Ecto neural progenitor cell (in vitro differentiated cells): ENCODE measurements around the gene RSAD2.
"Not testable (repeated sequence)": the region's sequence is repeated elsewhere in the genome, so short reads cannot be mapped to it uniquely, and the experiment has no call there.

ENCODE experiments used
- DNase-seq: peaks from one replicate; pipeline ENCODE4 v3.0.0-alpha.2; 2018; ENCODE audit warnings: low spot score

Gene RSAD2, protein sequence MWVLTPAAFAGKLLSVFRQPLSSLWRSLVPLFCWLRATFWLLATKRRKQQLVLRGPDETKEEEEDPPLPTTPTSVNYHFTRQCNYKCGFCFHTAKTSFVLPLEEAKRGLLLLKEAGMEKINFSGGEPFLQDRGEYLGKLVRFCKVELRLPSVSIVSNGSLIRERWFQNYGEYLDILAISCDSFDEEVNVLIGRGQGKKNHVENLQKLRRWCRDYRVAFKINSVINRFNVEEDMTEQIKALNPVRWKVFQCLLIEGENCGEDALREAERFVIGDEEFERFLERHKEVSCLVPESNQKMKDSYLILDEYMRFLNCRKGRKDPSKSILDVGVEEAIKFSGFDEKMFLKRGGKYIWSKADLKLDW

DNA sequence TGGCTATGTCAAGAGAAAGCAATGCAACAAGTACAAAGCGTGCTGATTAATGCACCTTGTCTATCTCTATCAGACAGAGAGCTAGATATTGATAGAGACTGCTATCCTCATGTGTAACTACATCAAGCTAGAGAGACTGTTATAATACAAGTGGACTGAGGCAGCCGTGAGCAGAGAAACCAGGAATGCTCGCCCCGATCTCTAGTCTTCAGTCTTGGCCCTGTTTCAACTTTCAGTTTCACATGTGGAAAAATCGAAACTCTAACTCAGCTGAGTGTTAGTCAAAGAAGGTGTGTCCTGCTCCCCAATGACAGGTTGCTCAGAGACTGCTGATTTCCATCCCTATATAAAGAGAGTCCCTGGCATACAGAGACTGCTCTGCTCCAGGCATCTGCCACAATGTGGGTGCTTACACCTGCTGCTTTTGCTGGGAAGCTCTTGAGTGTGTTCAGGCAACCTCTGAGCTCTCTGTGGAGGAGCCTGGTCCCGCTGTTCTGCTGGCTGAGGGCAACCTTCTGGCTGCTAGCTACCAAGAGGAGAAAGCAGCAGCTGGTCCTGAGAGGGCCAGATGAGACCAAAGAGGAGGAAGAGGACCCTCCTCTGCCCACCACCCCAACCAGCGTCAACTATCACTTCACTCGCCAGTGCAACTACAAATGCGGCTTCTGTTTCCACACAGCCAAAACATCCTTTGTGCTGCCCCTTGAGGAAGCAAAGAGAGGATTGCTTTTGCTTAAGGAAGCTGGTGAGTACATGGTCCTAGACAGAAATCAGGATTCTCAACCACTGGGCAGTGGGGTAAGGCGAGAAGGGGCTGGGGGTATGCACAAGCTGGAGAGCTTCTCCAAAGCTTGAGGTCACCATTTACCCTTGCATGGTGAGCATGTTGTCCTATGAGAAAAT is at the start of gene RSAD2:
Gene RSAD2, plus strand, starts transcription at position 376 of the 903 bp plus-strand sequence. Its CDS starts 24 bp downstream, at position 400.
- no peak for DNase-seq

DNA sequence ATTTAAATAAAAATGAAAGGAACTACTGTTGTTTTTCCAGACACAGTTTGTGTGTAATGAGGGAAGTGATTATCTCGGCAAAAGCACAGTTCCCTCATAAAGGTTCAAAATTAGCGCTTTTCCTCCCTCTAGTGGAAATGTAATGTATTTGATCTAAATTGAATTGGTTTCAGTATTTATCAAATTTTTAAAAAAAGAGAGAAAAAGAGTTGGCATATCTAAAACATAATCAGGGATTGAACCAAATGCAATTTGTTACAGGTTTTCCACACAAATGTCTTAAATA is 49.3 kb upstream of the RSAD2 start:
- no peak for DNase-seq

GRCh38 chr2:6831229-6831628 is 46.3 kb upstream of the RSAD2 start:
- DNase-seq, result no peak

DNA sequence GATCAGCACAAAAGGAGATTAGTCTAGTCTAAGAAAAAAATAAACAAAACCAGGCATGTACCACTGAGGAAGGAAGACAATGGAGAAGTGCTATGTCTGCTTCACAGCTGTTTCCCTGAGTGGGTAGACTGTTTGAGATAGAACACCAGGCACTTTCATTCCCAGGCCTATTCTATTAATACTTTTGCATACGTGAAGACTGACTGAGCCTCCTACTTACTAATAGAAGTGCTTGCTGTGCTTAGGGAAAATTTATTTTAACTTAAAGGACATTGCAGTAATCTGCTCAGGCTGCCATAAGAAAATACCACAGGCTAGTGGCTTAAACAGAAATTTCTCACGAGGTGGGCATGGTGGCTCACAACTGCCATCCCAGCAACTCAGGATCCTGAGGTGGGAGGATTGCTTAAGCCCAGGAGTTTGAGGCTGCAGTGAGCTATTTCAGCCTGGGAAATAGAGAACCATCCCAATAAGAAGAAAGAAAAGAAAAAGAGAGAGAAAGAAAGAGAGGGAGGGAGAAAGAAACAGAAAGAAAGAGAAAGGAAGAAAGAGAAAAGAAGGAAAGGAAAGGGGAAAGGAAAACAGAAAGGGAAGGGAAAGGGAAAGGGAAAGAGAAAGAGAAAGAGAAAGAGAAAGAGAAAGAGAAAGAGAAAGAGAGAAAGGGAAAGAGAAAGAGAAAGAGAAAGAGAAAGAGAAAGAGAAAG is 44.8 kb upstream of the RSAD2 start:
- DNase-seq, result no peak

- DNase-seq, result no peak
Observed at GRCh38 chr2:6833300-6833604, 44.3 kb upstream of the RSAD2 start.

GRCh38 chr2:6834163-6834562 is 43.4 kb upstream of the RSAD2 start:
- no peak for DNase-seq

- DNase-seq, result no peak
Observed at GRCh38 chr2:6835467-6835866, 42.1 kb upstream of the RSAD2 start.

GRCh38 chr2:6838673-6839319 is 38.8 kb upstream of the RSAD2 start:
- DNase-seq, result no peak

DNA sequence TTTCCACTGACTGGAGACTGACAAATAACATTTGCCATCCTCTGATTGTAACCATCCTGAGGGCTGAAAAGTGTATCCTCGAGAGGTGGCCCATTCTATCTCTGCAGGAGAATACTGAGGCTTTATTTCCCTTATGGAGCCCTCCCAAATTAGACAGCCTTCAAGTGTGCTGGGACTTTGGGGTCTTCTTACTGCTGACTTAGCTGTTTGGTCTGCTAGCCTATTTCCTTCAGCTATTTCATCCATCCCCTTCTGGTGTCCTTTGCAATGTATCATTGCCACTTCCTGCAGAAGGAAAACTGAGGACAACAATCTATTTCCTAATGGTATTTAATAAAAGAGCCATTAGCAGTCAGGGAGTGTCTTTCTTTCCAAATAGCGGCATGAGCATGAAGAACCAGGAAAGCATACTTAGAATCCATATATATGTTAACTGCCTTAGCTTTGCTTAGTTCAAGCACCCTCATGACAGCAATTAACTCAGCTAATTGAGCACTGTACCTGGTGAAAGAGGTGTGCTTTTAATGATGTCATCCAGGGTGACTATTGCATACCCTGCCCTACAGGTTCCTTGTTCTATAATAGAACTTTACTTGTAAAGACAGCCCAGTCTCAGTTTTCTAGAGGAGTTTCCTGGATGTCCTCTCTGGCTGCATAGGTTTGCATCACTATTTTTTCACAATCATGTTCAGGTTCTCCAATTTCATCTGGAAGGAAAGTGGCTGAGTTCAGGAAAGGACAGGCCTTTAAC is 35.9 kb upstream of the RSAD2 start:
- DNase-seq, result no peak

DNA sequence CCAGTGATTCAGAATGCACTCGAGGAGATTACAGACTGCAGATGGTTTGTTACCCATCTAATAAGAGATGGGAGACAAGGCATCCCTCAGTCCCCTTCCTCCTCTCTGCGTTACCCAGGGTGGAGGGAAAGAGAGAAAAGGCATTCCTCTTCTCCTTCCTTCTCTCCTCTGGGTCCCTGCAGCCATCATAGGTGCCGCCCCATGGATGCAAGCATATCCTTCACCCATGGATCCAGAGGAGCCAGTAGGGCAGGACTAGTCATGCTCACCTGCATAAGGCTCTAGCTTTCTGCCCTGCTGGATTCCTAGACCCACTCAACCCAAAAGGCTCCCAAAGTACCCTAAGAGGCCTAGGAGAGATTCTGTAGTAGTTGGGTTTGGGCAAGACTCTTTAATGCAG is 32.3 kb upstream of the RSAD2 start:
- DNase-seq, result no peak

- no peak for DNase-seq
Observed at GRCh38 chr2:6845903-6846302, 31.7 kb upstream of the RSAD2 start.

GRCh38 chr2:6846540-6846939 is 31.0 kb upstream of the RSAD2 start:
- DNase-seq, result no peak

DNA sequence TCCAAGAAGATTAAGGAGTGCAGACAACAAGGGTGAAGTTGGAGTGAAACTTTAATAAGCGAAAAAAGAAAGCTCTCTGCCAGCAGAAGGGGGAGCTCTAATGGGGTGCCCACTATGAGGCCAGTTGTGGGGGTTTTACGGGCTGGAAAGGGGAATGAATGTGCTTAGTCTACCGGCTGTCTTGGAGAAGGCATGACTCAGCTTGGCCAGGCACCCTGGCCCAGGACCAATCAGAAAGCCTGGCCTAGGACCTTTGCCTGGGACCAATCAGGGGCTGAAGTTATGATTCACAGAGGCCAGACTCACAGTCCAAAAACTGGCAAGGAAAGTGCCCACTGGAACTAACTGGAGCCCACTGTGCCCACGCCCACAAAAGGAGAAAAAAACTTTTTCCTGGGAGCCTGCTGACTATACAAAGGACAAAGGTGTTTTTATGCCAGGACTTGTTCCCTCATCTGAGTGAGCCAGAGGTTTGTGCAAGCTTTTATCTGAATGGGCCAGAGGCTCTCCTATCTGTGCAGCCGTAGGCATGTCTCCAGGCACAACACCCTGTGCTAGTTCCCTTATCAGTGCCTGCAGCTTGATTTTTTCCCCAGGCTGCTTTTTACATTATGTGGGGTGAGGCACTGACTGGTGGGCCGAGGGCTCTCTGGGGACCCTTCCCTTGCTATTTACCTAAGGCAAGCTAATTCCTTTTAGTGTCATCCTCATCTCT is 30.5 kb upstream of the RSAD2 start:
- DNase-seq, result no peak

DNA sequence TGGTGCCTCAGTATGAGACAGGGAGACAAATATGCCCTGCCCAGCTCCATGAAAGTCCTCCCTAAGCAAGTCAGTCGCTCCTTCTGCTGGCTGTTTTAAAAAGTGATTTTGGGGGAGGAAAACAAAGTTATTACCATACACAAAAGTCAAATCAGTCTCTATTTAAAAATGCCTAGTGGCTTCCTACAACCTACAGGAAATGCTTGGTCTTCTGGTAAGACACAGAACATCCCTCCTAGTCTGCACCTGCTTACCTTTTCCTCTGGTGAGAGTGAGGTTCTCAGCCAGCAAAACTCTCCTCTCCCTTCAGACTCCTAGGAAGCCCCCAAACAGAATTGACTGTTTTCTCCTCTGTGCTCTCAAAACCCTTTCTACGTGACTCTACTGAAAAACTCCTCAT is 25.4 kb upstream of the RSAD2 start:
- no peak for DNase-seq

DNA sequence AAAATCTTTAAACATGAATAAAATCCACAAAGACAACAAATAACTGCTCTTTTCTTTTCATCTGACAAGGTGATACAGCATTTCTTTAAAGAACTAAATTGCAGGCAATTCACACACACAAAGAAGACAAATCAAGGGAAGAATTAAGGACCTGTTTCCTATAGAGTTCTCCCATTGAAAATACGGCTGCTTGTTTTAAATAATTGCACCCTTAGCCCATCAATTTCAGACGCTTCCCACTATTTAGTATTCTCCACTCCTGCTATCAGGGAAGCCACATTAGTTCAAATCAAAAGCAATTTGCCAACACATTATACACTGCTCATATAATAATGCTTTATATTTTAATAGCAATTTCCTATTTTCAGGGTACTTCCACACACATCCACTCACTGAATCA is 23.2 kb upstream of the RSAD2 start:
- DNase-seq, result no peak

GRCh38 chr2:6855860-6856547 is 21.6 kb upstream of the RSAD2 start:
- DNase-seq, result no peak

DNA sequence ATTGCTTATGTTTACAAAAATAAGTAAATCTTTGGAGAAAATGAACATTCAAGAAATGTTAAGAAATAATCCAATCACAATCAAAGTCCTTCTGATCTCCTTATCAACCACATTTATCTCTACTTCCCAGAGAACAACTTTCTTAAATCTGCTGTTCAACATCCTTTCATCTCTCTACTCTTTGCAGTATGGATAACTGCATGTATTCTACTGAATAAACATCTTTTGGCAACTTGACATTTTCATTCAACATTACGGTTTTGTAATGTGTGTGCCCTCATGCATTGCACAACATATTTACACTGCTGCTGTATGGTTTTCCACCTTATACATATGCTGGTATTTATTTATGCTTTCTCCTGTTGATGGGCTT is 21.0 kb upstream of the RSAD2 start:
- DNase-seq, result no peak

DNA sequence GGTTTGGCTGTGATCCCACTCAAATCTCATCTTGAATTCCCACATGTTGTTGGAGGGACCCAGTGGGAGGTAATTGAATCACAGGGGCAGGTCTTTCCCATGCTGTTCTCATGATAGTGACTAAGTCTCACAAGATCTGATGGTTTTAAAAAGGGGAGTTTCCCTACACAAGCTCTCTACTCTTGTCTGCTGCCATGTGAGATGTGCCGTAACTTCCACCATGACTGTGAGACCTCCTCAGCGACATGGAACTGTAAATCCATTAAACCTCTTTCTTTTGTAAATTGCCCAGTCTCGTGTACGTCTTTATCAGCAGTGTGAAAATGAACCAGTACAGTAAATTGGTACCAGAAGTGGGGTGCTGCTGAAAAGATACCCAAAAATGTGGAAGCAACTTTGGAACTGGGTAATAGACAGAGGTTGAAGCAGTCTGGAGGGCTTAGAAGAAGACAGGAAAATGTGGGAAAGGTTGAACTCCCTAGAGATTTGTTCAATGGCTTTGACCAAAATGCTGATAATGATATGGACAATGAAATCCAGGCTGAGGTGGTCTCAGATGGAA is 19.0 kb upstream of the RSAD2 start:
- DNase-seq, result not testable (repeated sequence)

DNA sequence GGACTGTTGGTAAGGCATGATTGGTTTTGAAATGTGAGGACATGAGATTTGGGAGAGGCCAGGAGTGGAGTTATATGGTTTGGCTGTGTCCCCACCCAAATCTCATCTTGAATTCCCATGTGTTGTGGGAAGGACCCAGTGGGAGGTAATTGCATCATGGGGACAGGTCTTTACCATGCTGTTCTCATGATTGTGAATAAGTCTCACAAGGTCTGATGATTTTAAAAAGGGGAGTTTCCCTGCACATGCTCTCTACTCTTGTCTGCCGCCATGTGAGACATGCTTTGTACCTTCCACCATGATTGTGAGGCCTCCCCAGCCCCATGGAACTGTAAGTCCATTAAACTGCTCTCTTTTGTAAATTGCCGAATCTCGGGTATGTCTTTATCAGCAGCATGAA is 17.3 kb upstream of the RSAD2 start:
- no peak for DNase-seq

DNA sequence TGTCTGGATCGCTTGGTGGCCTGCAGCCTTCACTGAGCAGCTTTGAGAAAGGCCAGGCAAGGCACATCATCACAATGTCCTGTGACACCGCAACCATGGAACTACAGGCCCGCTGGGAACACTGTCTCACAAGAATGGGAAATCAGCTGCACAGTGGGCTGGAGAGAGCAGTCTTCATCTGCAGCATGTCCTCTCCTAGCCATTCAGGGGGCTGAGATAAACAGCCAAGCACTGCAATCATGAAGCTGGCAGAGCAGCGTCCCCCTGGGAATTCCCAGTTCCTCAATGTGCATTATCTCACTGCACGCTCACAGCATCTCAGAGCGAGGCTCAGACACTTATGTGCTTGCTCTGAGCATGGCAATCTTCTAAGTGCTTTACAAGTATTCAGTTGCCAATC is 13.8 kb upstream of the RSAD2 start:
- DNase-seq, result no peak
